DND-41 (cell line): ENCODE results near the gene ST8SIA6.
A peak's percentile ranks its signal among the peaks of the same experiment; 100 is the strongest.

Source experiments
- ATAC-seq: fragments of 200-7000 bp; cut with Tn5 transposase; 3 replicates; pipeline ENCODE4 v1.9.1; 2021; ENCODE audit warnings: low read depth; ENCODE audit not compliant: insufficient read depth
- DNase-seq: peaks from one replicate; pipeline ENCODE4 v3.0.0-alpha.2; 2020
- H2AFZ ChIP-seq: 2 replicates; pipeline ENCODE4 v1.6.0; 2012; ENCODE audit warnings: low read depth, low read length
- H3K27ac ChIP-seq: 2 replicates; pipeline ENCODE4 v1.5.1; 2012; ENCODE audit warnings: low read length, inconsistent platforms
- H3K27me3 ChIP-seq: fragments of 200-600 bp; sonication (generic); 2 replicates; pipeline ENCODE4 v1.6.0; 2012; ENCODE audit warnings: low read length, mild to moderate bottlenecking, inconsistent platforms; ENCODE audit not compliant: insufficient read depth, poor library complexity
- H3K36me3 ChIP-seq: 2 replicates; pipeline ENCODE4 v1.5.1; 2012; ENCODE audit warnings: low read length, inconsistent platforms; ENCODE audit not compliant: insufficient read depth
- H3K4me1 ChIP-seq: 2 replicates; pipeline ENCODE4 v1.5.1; 2012; ENCODE audit warnings: mild to moderate bottlenecking, low read length; ENCODE audit not compliant: insufficient read depth
- H3K4me2 ChIP-seq: 2 replicates; pipeline ENCODE4 v1.6.0; 2012; ENCODE audit warnings: mild to moderate bottlenecking, moderate library complexity, low read length, inconsistent platforms; ENCODE audit not compliant: insufficient read depth
- H3K4me3 ChIP-seq, 2 experiments: fragments of 200-600 bp in 1 of 2; shearing (Covaris generic) in 1 of 2; 2 replicates each; pipeline ENCODE4 v1.5.1; 2012 to 2016; ENCODE audit warnings: inconsistent platforms in 2 of 2, low read length in 2 of 2, mild to moderate bottlenecking in 2 of 2, low read depth in 1 of 2, moderate library complexity in 1 of 2
- H3K79me2 ChIP-seq: 2 replicates; pipeline ENCODE4 v1.6.0; 2012; ENCODE audit warnings: low read length, inconsistent platforms; ENCODE audit not compliant: insufficient read depth
- H3K9ac ChIP-seq: 2 replicates; pipeline ENCODE4 v1.6.0; 2012; ENCODE audit warnings: low read depth, mild to moderate bottlenecking, inconsistent platforms, low read length, moderate library complexity
- H3K9me3 ChIP-seq: 2 replicates; pipeline ENCODE4 v1.5.1; 2012; ENCODE audit warnings: low read length, moderate library complexity, mild to moderate bottlenecking, inconsistent platforms; ENCODE audit not compliant: insufficient read depth, severe bottlenecking
- H4K20me1 ChIP-seq: 2 replicates; pipeline ENCODE4 v1.6.0; 2012; ENCODE audit warnings: low read length; ENCODE audit not compliant: insufficient read depth
- CTCF ChIP-seq: IDR thresholded peaks from 2 replicates; pipeline ENCODE4 v1.5.1; 2012; ENCODE audit warnings: borderline replicate concordance, low read length, moderate library complexity, mild to moderate bottlenecking; ENCODE audit not compliant: poor library complexity, severe bottlenecking; ENCODE audit errors: extremely low read depth
- EZH2 ChIP-seq: IDR thresholded peaks from 3 replicates; pipeline ENCODE4 v1.6.1; 2012; ENCODE audit warnings: borderline replicate concordance, low read depth, mild to moderate bottlenecking, moderate library complexity, low read length, inconsistent platforms; ENCODE audit not compliant: severe bottlenecking

ST8SIA6 gene

GRCh38 chr10:17396004-17396403 lies 58.4 kb downstream of the ST8SIA6 start:
- no peak for ATAC-seq

GRCh38 chr10:17394854-17395253 lies 59.5 kb downstream of the ST8SIA6 start:
- H3K27ac ChIP-seq = no peak overlapping the region
- no peak overlapping the region for H2AFZ ChIP-seq
- H3K4me1 ChIP-seq = no peaks in the 10 kb centered on the region
- no peaks in the 10 kb centered on the region for H4K20me1 ChIP-seq
- H3K36me3 ChIP-seq = no peaks in the 10 kb centered on the region
- no peak overlapping the region for H3K9ac ChIP-seq
- no peaks in the 10 kb centered on the region for H3K9me3 ChIP-seq
- ATAC-seq (no peak), DNase-seq (no peak)
- H3K4me3 ChIP-seq = no peak overlapping the region
- TF ChIP-seq EZH2 (no peak), CTCF (no peak)
- H3K4me2 ChIP-seq = no peak overlapping the region
- H3K27me3 ChIP-seq = peaks cover 11% of the 10 kb centered on the region
- no peaks in the 10 kb centered on the region for H3K79me2 ChIP-seq

More at GRCh38 chr10:17396004-17396403, 58.4 kb downstream of the ST8SIA6 start:
- H2AFZ ChIP-seq = no peak overlapping the region
- H3K79me2 ChIP-seq = no peaks in the 10 kb centered on the region
- no peak overlapping the region for H3K9ac ChIP-seq
- DNase-seq = no peak
- no peaks in the 10 kb centered on the region for H3K9me3 ChIP-seq
- no peaks in the 10 kb centered on the region for H3K36me3 ChIP-seq
- H3K4me1 ChIP-seq = no peaks in the 10 kb centered on the region
- no peak overlapping the region for H3K4me3 ChIP-seq
- H4K20me1 ChIP-seq = no peaks in the 10 kb centered on the region
- no peak overlapping the region for H3K4me2 ChIP-seq
- TF ChIP-seq CTCF = no peak
- TF ChIP-seq EZH2 = no peak
- peaks cover 11% of the 10 kb centered on the region for H3K27me3 ChIP-seq
- no peak overlapping the region for H3K27ac ChIP-seq

GRCh38 chr10:17387861-17388503 lies 66.4 kb downstream of the ST8SIA6 start:
- Histone ChIP-seq H3K36me3 (no peaks in the 10 kb centered on the region), H3K4me2 (no peak overlapping the region), H2AFZ (no peak overlapping the region), H3K9me3 (no peaks in the 10 kb centered on the region), H3K9ac (no peak overlapping the region), H3K4me3 (no peak overlapping the region), H3K4me1 (no peaks in the 10 kb centered on the region), H4K20me1 (no peaks in the 10 kb centered on the region), H3K27ac (no peak overlapping the region), H3K79me2 (no peaks in the 10 kb centered on the region), H3K27me3 (peaks cover 7% of the 10 kb centered on the region)
- TF ChIP-seq EZH2 = no peak
- ATAC-seq (no peak), DNase-seq (no peak)

GRCh38 chr10:17386616-17387075 lies 67.7 kb downstream of the ST8SIA6 start:
- no peaks in the 10 kb centered on the region for H3K4me1 ChIP-seq
- H3K27me3 ChIP-seq = no peaks in the 10 kb centered on the region
- no peak for DNase-seq
- H2AFZ ChIP-seq = peak overlapping the region; percentile 8; the same call in 1 of the 2 replicates
- H3K79me2 ChIP-seq = no peaks in the 10 kb centered on the region
- no peak for ATAC-seq
- no peaks in the 10 kb centered on the region for H3K9me3 ChIP-seq
- H3K4me2 ChIP-seq = no peak overlapping the region
- no peaks in the 10 kb centered on the region for H4K20me1 ChIP-seq
- no peak overlapping the region for H3K27ac ChIP-seq
- H3K4me3 ChIP-seq = no peak overlapping the region
- no peak overlapping the region for H3K9ac ChIP-seq
- no peaks in the 10 kb centered on the region for H3K36me3 ChIP-seq
- TF ChIP-seq CTCF = no peak
